ENCODE results near the gene SATB1.

DNA sequence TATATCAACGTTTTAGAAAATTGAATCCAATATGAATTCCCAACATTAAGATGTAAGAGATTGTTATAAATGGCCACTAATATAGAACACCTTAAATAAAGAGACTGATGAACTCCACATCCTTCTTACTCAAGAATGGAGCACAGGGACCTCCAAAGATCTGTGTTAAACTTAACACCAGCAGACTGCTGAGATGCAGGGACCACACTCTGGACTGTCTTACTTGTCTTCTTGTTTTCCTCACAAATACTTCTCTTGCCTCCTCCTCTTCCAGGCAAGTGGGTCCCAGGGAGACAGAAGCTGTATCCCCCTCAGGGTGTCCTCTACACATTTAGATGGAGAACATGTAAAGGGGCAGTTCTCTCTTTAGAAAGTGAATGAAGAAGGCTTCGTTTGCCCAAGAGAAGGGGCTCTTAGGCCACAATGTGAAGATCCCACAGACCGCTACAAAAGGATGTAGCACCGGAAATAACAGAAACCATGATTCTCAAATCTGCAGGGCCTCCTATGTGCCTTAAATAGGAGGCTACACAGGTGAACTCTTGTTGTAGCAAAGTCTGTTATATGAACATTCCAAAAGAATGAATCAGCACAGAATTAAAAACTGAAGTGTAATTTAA, 52.2 kb downstream of the SATB1 start:
- TF ChIP-seq BACH1 (IDR thresholded peaks at IDR 0.05; ENCODE audit: low read length) (no peak), EZH2 (IDR thresholded peaks at IDR 0.05; ENCODE audit: low read depth, low read length, severe bottlenecking) (no peak), CBX5 (IDR thresholded peaks at IDR 0.05; ENCODE audit: low read depth, low read length) (no peak), CHD2 (IDR thresholded peaks at IDR 0.05; ENCODE audit: low read length) (no peak), RFX5 (IDR thresholded peaks at IDR 0.05; ENCODE audit: borderline replicate concordance, low read depth, low read length) (no peak), EP300 (IDR thresholded peaks at IDR 0.05; ENCODE audit: borderline replicate concordance in 1 of 2, low read depth in 2 of 2, low read length in 2 of 2) (no peak)
- TF ChIP-seq, protein P1, sequence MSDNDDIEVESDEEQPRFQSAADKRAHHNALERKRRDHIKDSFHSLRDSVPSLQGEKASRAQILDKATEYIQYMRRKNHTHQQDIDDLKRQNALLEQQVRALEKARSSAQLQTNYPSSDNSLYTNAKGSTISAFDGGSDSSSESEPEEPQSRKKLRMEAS (IDR thresholded peaks at IDR 0.05): no peak
- TF ChIP-seq, protein P2, sequence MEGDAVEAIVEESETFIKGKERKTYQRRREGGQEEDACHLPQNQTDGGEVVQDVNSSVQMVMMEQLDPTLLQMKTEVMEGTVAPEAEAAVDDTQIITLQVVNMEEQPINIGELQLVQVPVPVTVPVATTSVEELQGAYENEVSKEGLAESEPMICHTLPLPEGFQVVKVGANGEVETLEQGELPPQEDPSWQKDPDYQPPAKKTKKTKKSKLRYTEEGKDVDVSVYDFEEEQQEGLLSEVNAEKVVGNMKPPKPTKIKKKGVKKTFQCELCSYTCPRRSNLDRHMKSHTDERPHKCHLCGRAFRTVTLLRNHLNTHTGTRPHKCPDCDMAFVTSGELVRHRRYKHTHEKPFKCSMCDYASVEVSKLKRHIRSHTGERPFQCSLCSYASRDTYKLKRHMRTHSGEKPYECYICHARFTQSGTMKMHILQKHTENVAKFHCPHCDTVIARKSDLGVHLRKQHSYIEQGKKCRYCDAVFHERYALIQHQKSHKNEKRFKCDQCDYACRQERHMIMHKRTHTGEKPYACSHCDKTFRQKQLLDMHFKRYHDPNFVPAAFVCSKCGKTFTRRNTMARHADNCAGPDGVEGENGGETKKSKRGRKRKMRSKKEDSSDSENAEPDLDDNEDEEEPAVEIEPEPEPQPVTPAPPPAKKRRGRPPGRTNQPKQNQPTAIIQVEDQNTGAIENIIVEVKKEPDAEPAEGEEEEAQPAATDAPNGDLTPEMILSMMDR (IDR thresholded peaks at IDR 0.05; ENCODE audit: control extremely low read depth in 1 of 3, insufficient read depth in 1 of 3, low read depth in 1 of 3, low read length in 3 of 3): no peak
- TF ChIP-seq, protein P3, sequence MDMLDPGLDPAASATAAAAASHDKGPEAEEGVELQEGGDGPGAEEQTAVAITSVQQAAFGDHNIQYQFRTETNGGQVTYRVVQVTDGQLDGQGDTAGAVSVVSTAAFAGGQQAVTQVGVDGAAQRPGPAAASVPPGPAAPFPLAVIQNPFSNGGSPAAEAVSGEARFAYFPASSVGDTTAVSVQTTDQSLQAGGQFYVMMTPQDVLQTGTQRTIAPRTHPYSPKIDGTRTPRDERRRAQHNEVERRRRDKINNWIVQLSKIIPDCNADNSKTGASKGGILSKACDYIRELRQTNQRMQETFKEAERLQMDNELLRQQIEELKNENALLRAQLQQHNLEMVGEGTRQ (IDR thresholded peaks at IDR 0.05; ENCODE audit: low read length): no peak

All from H1 (cell line).